Measurements from ENCODE around the gene KCNMB1. TPM values are rescaled to one million over a fixed set of nuclear protein-coding genes. Genes with fewer than 3 reads are reported as not detected.

KCNMB1 gene
- total RNA-seq, 1 donor from 2014 or later: 1.1 TPM

GRCh38 chr5:170429014-170429413, 39.8 kb upstream of the KCNMB1 start:
- no peak overlapping the region for H3K4me3 Mint-ChIP-seq (ENCODE audit: unreplicated experiment)
- H3K36me3 Mint-ChIP-seq (ENCODE audit: low read depth, unreplicated experiment): no peaks in the 10 kb centered on the region
- no peak overlapping the region for H3K27ac Mint-ChIP-seq (ENCODE audit: unreplicated experiment)
- H3K4me1 Mint-ChIP-seq (ENCODE audit: unreplicated experiment): peaks cover 5% of the 10 kb centered on the region
- DNase-seq (ENCODE audit: low spot score): no peak
- TF ChIP-seq CTCF (IDR thresholded peaks at IDR 0.05; ENCODE audit: unreplicated experiment): no peak
- H3K9me3 Mint-ChIP-seq (ENCODE audit: unreplicated experiment): no peaks in the 10 kb centered on the region
- no peaks in the 10 kb centered on the region for H3K27me3 Mint-ChIP-seq (ENCODE audit: unreplicated experiment)

- Mint-ChIP-seq H3K27me3 (ENCODE audit: unreplicated experiment) (no peaks in the 10 kb centered on the region), H3K4me1 (ENCODE audit: unreplicated experiment) (peaks cover 5% of the 10 kb centered on the region), H3K4me3 (ENCODE audit: unreplicated experiment) (no peak overlapping the region), H3K9me3 (ENCODE audit: unreplicated experiment) (no peaks in the 10 kb centered on the region), H3K36me3 (ENCODE audit: low read depth, unreplicated experiment) (no peaks in the 10 kb centered on the region), H3K27ac (ENCODE audit: unreplicated experiment) (no peak overlapping the region)
- no peak for TF ChIP-seq CTCF (IDR thresholded peaks at IDR 0.05; ENCODE audit: unreplicated experiment)
- no peak for DNase-seq (ENCODE audit: low spot score)
Measured at GRCh38 chr5:170427672-170428236, 38.6 kb upstream of the KCNMB1 start.

GRCh38 chr5:170426786-170427185, 37.6 kb upstream of the KCNMB1 start:
- Mint-ChIP-seq H3K36me3 (ENCODE audit: low read depth, unreplicated experiment) (no peaks in the 10 kb centered on the region), H3K27me3 (ENCODE audit: unreplicated experiment) (no peaks in the 10 kb centered on the region), H3K4me3 (ENCODE audit: unreplicated experiment) (no peak overlapping the region), H3K27ac (ENCODE audit: unreplicated experiment) (no peak overlapping the region), H3K4me1 (ENCODE audit: unreplicated experiment) (peaks cover 12% of the 10 kb centered on the region), H3K9me3 (ENCODE audit: unreplicated experiment) (no peaks in the 10 kb centered on the region)
- TF ChIP-seq CTCF (IDR thresholded peaks at IDR 0.05; ENCODE audit: unreplicated experiment): no peak
- no peak for DNase-seq (ENCODE audit: low spot score)

- H3K4me1 Mint-ChIP-seq (ENCODE audit: unreplicated experiment): peaks cover 12% of the 10 kb centered on the region
- no peaks in the 10 kb centered on the region for H3K36me3 Mint-ChIP-seq (ENCODE audit: low read depth, unreplicated experiment)
- H3K4me3 Mint-ChIP-seq (ENCODE audit: unreplicated experiment): no peak overlapping the region
- no peak for TF ChIP-seq CTCF (IDR thresholded peaks at IDR 0.05; ENCODE audit: unreplicated experiment)
- H3K27me3 Mint-ChIP-seq (ENCODE audit: unreplicated experiment): no peaks in the 10 kb centered on the region
- no peak overlapping the region for H3K27ac Mint-ChIP-seq (ENCODE audit: unreplicated experiment)
- no peaks in the 10 kb centered on the region for H3K9me3 Mint-ChIP-seq (ENCODE audit: unreplicated experiment)
- DNase-seq (ENCODE audit: low spot score): no peak
Measured at GRCh38 chr5:170426149-170426767, 37.1 kb upstream of the KCNMB1 start.

- no peak for TF ChIP-seq CTCF (IDR thresholded peaks at IDR 0.05; ENCODE audit: unreplicated experiment)
- no peak for DNase-seq (ENCODE audit: low spot score)
- Mint-ChIP-seq H3K9me3 (ENCODE audit: unreplicated experiment) (no peaks in the 10 kb centered on the region), H3K4me1 (ENCODE audit: unreplicated experiment) (peaks cover 12% of the 10 kb centered on the region), H3K36me3 (ENCODE audit: low read depth, unreplicated experiment) (no peaks in the 10 kb centered on the region), H3K27ac (ENCODE audit: unreplicated experiment) (no peak overlapping the region), H3K4me3 (ENCODE audit: unreplicated experiment) (no peak overlapping the region), H3K27me3 (ENCODE audit: unreplicated experiment) (no peaks in the 10 kb centered on the region)
Measured at GRCh38 chr5:170425731-170426130, 36.6 kb upstream of the KCNMB1 start.

Measured in endothelial cell (in vitro differentiated cells).